ACHN (cell line): ENCODE measurements around the gene IGLL1.
A peak's percentile ranks its signal among the peaks of the same experiment; 100 is the strongest.
"Not testable (repeated sequence)": the region's sequence is repeated elsewhere in the genome, so short reads cannot be mapped to it uniquely, and the experiment has no call there.

Experiments
- DNase-seq: peaks from one replicate; pipeline ENCODE4 v3.0.0-alpha.2; 2015
- in situ Hi-C: cut with HindIII; loops from 2 replicates; pipeline ENCODE4 v1.10.0; 2017; ENCODE audit warnings: low sequenced_read_pairs, low pct_ligation_motif_present, low pct_unique_long_range_greater_than_20kb

The IGLL1 gene

DNA sequence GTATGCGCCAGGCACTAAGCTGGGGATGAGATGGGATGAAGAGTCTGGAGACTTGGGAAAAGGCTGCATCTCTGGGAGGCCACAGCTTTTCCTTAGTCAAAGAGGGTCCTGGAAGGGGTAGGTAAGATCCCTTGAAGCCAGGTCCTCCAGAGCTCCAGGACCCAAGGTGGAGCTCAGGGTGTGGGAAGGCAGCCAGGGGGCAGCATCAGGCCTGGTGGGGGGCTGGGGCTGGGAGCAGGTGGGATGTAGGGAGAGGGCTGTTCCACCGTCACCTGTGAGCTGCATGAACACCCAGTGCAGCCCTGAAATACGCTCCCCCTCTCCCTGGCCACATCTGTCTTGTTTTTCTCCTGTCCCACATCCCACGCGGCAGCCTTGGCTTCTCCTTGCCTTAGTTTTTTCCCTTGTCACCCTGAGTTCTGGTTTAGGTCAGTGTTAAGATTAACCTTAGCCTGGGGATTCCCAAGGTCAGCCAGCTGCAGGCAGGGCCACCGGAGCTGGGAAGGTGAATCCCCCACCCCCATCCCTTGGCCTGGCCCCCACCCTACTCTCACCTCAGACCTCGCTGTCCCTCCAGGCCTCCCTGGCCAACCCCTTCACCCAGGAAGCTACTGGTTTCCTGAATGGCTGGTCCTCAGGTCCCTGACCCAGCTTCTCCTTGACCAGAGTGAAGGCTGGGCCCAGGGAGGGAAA is 17.6 kb upstream of the IGLL1 start:
- in situ Hi-C loops, DNase-seq: not testable (repeated sequence)

DNA sequence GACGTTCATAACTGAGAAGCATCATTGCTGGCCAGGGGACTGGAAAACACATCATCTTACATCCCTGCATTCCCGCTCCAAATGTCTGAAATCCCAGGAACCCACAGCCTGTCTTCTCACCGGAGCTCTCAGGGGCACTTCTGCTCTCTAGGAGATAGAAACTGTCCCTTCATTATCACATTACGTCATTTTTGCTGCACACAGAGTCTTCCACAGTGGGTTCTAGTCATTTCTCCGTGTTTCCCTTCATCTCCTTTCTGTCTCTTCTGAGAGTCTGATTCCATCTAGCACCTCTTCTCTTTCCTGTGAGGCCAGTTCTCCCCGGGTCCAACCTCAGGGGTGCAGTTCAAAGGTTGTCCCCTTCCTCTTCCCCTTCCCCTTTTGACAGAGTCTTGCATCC is 15.8 kb upstream of the IGLL1 start:
- DNase-seq, in situ Hi-C loops: not testable (repeated sequence)

DNA sequence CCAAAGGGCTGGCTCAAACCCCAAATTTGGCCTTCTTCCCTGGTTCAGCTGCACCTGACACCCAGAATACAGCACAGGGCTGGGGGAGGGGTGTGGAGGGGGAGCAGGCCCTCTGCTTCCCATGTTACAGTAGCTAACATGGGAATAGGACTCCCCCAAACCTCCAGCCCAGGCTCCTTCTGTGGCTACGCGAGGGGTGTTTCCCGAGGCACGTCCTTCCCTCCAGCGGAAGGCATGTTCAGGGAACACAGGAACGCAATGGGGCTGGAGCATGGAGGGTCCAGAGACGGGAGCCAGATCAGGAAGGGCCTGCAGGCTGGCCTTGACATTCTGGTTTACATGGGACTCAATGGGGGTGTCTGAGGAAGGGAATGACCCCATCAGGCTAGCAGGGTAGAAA is 11.8 kb upstream of the IGLL1 start:
- in situ Hi-C loops: no loop called here

DNA sequence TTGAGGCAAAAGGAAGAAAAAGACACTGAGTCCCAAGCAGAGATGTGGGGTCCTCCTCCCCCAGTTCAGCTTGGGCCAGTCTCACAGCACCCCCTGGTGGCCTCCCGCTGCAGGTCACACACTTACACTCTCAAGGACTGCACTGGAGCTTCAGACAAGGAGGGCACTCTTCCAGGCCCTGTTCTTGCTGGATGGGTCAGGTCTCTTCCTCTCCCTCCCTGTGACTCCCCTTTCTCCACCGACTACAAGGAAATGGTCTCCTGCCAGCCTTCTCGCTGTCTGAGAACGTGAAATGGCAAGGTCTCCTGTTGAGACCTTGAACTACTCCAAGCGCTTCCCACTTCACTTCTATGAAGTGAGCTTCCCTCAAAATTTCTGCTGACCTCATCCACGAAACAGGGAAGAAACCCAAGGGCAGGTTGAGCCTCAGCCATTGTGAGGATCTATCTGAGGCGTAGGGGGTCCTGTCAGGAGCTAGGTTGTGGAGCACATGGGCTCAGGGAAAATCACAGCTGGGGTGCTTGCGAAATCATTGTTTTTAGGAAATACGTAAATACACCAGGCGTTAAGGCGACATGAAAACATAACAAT is 11.2 kb upstream of the IGLL1 start:
- DNase-seq: peak; percentile 37
- in situ Hi-C loops: no loop called here

More for the DNA sequence above, 11.8 kb upstream of the IGLL1 start:
- DNase-seq: no peak

DNA sequence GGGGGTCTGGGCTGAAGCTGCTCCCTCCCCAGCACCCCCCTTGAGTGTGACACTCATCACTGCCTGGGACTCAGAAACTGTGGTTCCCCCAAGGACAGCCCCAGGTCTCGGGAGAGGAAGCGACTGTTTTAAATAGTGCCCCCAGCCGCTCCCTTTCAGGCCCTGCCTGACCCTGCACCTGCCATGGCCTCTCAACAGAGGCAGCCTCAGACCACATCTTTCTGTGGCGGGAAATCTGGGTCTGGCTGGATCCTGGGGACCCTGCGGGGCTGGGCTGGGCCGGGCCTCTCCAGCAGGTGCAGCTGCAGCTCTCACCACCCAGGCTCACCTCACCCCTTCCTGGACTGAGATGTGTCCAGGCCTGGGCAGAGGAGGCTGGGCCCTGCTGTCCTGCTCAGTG is 3.7 kb upstream of the IGLL1 start:
- no peak for DNase-seq
- in situ Hi-C loops: no loop called here

DNA sequence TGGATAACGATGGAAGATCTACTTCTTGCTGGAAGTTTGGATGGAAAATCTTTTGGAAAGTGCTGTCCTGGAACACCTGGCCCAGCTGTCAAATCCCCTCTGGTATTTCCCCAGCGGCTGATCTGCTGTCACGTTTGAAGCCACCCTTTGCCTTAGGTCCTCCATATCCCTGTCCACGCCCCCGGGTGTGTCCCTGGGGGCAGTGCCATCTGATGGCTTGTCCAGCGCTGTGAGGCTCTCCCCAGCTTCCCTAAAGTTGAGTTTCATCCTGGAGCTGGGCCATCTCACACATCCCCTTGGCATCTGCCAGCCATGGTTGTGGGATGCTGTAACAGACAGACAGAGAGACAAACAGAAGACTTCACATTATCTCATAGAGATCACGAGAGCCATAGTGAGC is 3.1 kb upstream of the IGLL1 start:
- in situ Hi-C loops: no loop called here
- no peak for DNase-seq

DNA sequence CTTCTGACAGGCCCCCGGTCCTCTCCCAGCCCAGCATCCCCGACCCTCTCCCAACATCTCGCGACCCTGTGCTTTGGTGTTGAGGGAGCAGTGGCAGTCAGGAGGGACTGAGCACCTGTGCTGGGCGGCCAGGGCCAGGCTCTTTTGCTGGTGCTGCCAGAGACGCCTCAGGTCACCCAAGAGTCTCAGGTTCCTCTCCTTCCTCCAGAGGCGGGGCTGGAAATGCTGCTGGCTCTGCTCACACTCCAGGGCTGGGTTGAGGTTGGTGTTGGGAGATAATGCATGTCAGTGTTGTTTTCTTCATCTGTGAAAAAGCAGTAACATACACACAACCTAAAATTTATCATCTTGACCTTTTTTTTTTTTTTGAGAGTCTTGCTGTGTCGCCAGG is 1.2 kb upstream of the IGLL1 start:
- in situ Hi-C loops: no loop called here
- DNase-seq: no peak

DNA sequence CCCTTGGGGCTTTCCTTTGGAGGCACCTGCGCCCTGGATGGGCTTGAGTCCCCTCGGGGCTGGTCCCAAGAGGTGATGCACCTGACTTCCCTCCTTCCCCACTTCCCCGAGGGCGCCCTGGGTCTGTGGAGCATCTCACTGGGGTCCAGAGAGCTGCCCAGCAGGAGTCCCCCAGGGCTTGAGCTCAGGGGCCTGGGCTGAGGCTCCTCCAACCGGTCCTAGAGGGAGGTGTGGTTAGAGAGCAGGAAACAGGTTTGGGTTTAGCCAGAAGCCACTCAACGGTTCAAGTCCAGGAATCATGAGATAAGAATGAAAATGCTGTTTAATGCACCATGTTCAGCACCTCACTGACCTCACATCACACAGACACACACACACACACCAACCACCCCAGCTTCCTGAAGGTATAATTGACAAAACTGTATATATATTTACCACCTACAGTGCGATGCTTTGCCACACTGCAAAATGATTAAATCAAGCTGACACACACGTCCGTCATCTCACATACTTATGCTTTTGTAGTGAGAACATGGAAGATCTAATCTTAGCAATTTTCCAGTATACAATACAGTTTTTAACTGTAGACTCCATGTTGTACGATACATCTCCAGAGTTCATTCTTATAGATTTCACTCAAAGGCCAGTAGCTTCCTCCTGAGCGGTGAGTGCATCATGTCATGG is 628 bp upstream of the IGLL1 start:
- no peak for DNase-seq
- in situ Hi-C loops: no loop called here

DNA sequence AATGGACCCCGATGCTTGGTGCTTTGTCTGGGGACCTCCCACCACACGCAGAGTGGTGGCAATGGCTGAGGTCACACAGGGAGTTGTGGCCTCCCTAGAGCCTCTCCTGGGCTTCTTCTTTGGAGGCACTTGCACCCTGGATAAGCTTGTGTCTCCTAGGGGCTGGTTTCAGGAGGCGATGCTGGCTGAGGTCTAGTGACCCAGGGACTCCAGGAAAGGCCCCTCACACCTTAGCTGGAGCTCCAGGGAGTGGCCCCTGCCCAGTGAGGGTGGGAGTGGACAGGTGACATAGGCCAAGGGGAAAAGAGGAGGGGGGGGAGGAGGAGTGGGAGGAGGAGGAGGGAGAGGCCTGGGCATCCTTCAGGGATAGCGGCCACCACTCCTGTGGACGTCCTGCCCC is 810 bp downstream of the IGLL1 start:
- in situ Hi-C loops: no loop called here
- no peak for DNase-seq

DNA sequence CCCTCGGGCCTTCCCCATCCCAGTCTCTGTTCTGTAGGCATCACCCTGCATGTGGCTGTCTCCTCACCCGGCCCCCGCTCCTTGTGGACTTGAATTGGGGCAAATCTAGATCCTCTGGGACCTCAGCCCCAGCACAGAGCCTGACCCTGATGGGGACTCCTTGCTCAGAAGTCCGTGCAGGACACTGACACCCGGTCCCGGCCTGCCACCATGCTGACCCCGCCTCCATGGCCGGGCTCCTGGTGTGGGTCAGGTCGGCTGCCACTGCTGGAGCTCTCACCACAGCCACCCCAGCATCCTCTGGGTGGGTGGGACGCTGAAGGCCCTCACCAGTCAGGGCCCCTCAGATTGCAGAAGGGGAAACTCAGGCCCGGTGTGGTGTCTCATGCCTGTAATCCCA is 1.8 kb downstream of the IGLL1 start:
- in situ Hi-C loops: no loop called here
- no peak for DNase-seq

DNA sequence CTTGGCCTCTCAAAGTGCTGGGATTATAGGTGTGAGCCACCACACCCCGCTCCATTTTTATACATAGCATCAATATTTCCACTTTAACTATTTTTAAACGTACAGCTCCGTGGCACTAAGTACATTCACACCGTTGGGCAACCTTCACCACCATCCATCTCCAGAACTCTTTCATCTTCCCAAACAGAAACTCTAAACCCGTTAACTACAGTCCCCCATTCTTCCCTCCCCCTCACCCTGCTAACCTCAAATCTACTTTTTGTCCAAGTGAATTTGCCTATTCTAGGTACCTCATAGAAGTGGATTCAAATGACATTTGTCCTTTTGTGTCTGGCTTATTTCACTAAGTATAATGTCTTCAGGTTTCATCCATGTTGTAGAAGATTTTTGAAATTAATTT is 3.4 kb downstream of the IGLL1 start:
- DNase-seq: no peak
- in situ Hi-C loops: no loop called here

DNA sequence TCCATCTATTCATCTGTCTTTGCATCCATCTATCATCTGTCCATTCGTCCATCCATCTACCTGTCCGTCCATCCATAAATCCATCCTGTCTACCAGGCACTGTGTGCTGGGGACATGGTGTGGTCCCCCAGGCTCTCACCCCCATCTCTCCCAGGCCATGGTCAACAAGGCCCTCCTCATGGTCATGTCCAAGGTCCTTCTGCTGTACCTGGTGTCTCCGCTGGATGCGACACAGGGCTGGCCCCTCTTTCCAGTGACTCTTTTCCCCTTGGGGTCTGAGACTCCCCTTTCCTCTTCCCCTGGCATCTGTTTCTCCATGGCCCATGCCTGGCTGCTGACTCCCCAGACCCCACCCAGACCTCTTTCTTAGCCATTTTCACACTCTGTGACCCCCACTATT is 4.5 kb downstream of the IGLL1 start:
- DNase-seq: no peak
- in situ Hi-C loops: no loop called here

DNA sequence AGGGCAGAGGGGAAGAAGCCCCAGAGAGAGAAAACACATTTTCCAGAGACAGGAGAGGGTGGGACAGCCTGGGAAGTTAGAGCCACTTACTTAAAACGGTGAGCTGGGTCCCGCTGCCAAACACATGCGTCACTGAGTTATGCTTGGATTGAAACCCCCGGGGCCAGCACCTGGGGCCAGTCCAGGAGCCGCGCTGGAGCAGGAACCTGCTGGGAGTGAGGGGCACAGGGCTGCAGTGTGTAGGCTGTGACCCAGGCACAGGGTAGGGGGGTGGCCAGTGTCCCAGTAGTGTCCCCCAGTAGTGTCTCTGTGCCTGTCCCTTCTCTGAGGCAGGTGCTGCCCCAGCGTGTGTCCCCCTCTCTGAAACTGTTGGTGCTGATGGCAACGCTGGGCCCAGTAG is 5.2 kb downstream of the IGLL1 start:
- DNase-seq: no peak
- in situ Hi-C loops: no loop called here

DNA sequence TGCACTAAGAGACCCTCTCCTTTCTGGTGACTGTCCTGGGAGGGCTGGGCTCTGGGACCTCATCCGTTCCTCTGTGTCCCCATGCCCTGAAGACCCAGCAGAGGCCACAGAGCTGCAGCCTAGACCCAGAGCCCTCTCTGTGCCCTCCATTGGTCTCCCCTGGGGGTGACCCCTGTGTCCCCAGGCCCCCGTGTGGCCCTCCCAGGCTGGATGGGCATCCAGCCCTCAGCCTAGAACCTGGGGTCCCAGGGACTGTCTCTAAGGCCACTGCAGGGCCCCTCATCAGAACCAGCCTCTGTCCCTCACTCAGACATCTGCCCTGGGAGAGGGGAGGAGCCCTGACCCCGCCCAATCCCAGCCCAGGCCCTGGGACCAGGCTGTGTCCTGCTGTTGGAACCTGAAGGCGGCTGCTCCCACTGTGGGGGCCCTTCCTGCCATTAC is 5.7 kb downstream of the IGLL1 start:
- in situ Hi-C loops: no loop called here
- no peak for DNase-seq

DNA sequence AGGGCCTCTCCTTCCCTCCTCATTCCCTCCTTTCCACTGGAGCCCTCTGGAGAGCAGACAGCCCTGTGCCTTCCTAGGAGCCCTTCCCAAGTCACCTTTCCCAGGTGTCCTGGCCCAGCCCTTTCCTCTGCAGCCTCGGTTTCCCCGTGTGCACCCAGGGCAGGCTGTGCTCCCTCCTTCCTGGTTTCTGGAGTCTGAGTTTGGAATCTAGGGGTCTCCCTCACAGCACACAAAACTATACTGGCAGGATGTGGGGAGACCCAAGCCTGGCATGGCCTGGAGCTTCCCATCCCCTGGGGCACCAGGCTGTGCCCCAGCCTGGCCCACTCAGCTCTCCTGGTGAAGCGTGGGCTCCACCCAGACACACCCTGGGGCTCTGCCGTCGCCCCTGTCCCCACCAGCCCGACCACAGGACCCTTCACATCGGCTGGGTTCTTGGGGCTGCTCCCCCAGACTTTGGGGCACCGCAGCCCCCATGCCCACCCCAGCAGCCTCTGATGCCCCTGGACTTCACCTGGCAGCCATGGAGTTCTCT is 6.3 kb downstream of the IGLL1 start:
- DNase-seq, in situ Hi-C loops: not testable (repeated sequence)

DNA sequence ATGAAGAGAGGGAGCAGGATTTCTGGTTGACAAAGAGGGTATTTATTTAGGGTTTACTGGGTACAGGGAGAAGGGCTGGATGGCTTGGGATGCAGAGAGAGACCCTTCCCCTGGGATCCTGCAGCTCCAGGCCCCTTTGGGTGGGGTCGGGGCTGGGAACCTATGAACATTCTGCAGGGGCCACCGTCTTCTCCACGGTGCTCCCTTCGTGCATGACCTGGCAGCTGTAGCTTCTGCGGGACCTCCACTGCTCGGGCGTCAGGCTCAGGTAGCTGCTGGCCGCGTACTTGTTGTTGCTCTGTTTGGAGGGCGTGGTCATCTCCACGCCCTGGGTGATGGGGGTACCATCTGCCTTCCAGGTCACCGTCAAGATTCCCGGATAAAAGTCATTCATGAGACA is 7.0 kb downstream of the IGLL1 start:
- in situ Hi-C loops, DNase-seq: not testable (repeated sequence)

DNA sequence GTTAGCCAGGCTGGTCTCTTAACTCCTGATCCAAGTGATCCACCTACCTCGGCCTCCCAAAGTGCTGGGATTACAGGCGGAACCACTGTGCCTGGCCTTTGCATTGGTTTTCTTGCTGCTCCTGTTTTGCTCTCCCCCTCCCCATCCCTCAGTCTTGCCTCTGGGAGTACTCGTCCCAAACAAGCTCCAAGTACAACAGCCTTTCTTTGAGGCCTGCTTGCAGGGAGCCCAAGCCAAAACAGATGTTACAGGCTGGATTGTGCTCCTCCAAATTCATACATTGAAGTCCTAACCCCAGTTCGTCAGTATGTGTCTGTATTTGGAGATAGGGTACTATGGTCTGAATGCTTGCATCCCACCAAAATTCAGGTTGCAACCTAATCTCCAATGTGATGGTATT is 8.6 kb downstream of the IGLL1 start:
- in situ Hi-C loops: no loop called here
- no peak for DNase-seq

DNA sequence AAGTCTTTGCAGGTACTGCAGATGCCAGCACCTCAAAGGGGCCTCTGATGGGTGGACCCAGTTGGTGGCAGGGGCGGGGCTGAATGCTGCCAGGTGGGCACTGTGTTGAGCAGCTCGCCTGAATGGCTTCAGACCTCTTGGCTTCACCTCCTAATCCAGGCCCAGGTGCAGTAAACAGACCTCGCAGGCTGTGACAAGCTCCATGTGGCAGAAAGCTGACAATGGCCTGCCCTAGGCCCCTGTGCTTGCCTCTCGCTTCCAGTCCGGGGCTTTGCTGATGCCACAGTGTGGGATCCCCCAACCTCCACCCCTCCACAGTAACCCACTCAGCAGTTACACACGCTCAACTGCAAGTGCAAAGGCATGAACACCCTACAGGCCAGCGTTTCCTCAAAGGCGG is 9.4 kb downstream of the IGLL1 start:
- in situ Hi-C loops: no loop called here
- DNase-seq: no peak

DNA sequence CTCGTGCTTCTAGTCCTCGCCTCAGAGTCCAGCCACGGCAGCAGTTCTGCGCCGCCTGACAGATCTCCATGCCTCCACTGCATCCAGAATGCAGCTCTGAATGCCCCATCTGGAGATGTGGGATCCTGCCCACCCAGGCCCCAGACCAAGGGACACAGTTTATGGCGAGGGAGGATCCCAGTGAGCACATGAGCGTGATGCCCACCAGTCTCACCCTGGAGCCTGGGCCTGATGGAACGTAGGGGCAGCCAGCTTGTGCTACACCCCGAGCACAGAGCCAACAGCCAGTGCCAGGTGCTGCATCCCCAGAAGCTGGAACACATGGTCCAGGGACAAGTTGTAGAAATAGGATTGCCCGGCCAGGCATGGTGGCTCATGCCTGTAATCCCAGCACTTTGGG is 10.4 kb downstream of the IGLL1 start:
- in situ Hi-C loops: no loop called here
- DNase-seq: no peak

DNA sequence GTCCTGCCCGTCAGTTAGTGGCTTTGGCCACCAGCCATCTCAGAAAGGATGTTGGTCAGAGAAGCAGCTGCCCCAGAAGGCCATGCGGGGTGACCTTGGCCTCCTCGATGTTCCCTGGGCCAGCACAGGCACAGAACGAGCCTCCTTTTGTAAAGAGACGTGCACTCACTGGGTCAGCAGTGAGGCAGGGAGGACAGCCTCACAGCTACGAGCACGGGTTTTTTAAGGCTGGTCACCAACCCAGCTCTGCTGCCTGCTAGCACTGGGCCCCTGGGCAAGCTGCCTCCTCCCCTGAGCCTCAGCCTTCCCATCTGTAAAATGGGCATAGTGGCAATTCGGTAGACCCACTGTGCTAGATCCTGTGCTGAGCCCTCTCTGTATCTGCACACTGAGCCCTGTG is 10.8 kb downstream of the IGLL1 start:
- DNase-seq: no peak
- in situ Hi-C loops: no loop called here
